Panc1 (cell line): ENCODE results near the gene GRPEL2. TPM values are rescaled to one million over a fixed set of nuclear protein-coding genes. Genes with fewer than 3 reads are reported as not detected.

Experiments
- ATAC-seq: fragments of 200-7000 bp; cut with Tn5 transposase; 2 replicates; pipeline ENCODE4 v1.9.1; 2020; ENCODE audit warnings: mild to moderate bottlenecking, moderate library complexity
- BruUV-seq: library from RNA; stranded (reverse); fragments of 400-500 nt; replicated peaks from 2 replicates; lab custom pipeline; 2021; lab: Mats Ljungman, UMichigan
- CTCF ChIA-PET: fragments of 300-600 bp; sonication (Branson Sonifier 250); formaldehyde crosslinking; loops from one replicate; lab custom pipeline; 2022; ENCODE audit warnings: antibody characterized with exemption; lab: Charles Lee
- POLR2A ChIA-PET: fragments of 300-600 bp; sonication (Branson Sonifier 250); formaldehyde crosslinking; loops from one replicate; lab custom pipeline; 2022; ENCODE audit warnings: antibody characterized with exemption; lab: Charles Lee
- DNase-seq: peaks from one replicate; pipeline ENCODE4 v3.0.0-alpha.2; 2010; ENCODE audit warnings: low read depth, low spot score
- H3K27ac ChIP-seq: 2 replicates; pipeline ENCODE4 v1.5.1; 2011; ENCODE audit warnings: mild to moderate bottlenecking, low read length, inconsistent platforms
- H3K27me3 ChIP-seq: fragments of 200-500 bp; sonication (Bioruptor generic); 2 replicates; pipeline ENCODE4 v1.6.0; 2014; ENCODE audit warnings: low read length, inconsistent platforms; ENCODE audit not compliant: control insufficient read depth, insufficient read depth
- H3K36me3 ChIP-seq: fragments of 200-500 bp; sonication (Bioruptor generic); 2 replicates; pipeline ENCODE4 v1.5.1; 2014; ENCODE audit warnings: inconsistent platforms, mild to moderate bottlenecking, low read length, moderate library complexity; ENCODE audit not compliant: control insufficient read depth, insufficient read depth
- H3K4me1 ChIP-seq: 2 replicates; pipeline ENCODE4 v1.5.1; 2011; ENCODE audit warnings: inconsistent platforms, mild to moderate bottlenecking, low read length, moderate library complexity; ENCODE audit not compliant: control insufficient read depth, insufficient read depth
- H3K4me3 ChIP-seq, 2 experiments: 2 replicates each; pipeline ENCODE4 v1.5.1; 2011 to 2012; ENCODE audit warnings: low read depth in 2 of 2, low read length in 2 of 2, mild to moderate bottlenecking in 2 of 2, inconsistent platforms in 1 of 2, moderate library complexity in 1 of 2
- H3K9me3 ChIP-seq: fragments of 200-500 bp; sonication (Bioruptor generic); 2 replicates; pipeline ENCODE4 v1.5.1; 2014; ENCODE audit warnings: low read depth, mild to moderate bottlenecking, inconsistent platforms, low read length, moderate library complexity; ENCODE audit not compliant: control insufficient read depth, insufficient read depth
- CTCF ChIP-seq: fragments of 450-650 bp; IDR thresholded peaks from 2 replicates; pipeline ENCODE4 v1.5.1; 2017; ENCODE audit warnings: mild to moderate bottlenecking
- POLR2AphosphoS5 ChIP-seq: IDR thresholded peaks from 2 replicates; pipeline ENCODE4 v1.6.1; 2012; ENCODE audit warnings: mild to moderate bottlenecking, low read depth, low read length, moderate library complexity
- SIN3A ChIP-seq: IDR thresholded peaks from 2 replicates; pipeline ENCODE4 v1.6.1; 2012; ENCODE audit warnings: low read depth, mild to moderate bottlenecking, low read length, moderate library complexity, borderline replicate concordance; ENCODE audit not compliant: insufficient read depth
- TCF7L2 ChIP-seq: IDR thresholded peaks from 2 replicates; pipeline ENCODE4 v1.6.1; 2011; ENCODE audit warnings: mild to moderate bottlenecking, low read depth, low read length, inconsistent platforms
- in situ Hi-C: cut with HindIII; loops from 2 replicates; pipeline ENCODE4 v1.10.0; 2016; ENCODE audit warnings: low sequenced_read_pairs, low pct_unique_long_range_greater_than_20kb
- intact Hi-C: fragments of 100-400 bp; cut with micrococcal nuclease; formaldehyde crosslinking; loops from one replicate; pipeline ENCODE4 v1.10.0; 2022; ENCODE audit not compliant: unreplicated experiment
- total RNA-seq: library from RNA; stranded (reverse); gene quantifications from one replicate; pipeline ENCODE4 v1.2.1, GENCODE V29; 2021; ENCODE audit not compliant: unreplicated experiment
- TF ChIP-seq, protein P1 (sequence below), 2 experiments: IDR thresholded peaks; 2 replicates each; pipeline ENCODE4 v1.6.1; 2011 to 2012; ENCODE audit warnings: low read depth in 2 of 2, control low read depth in 1 of 2, low read length in 1 of 2, mild to moderate bottlenecking in 1 of 2, moderate library complexity in 1 of 2; ENCODE audit not compliant: insufficient read depth in 1 of 2

Gene GRPEL2
- total RNA-seq, 1 experiment from 2014 or later: 30.1 TPM

DNA sequence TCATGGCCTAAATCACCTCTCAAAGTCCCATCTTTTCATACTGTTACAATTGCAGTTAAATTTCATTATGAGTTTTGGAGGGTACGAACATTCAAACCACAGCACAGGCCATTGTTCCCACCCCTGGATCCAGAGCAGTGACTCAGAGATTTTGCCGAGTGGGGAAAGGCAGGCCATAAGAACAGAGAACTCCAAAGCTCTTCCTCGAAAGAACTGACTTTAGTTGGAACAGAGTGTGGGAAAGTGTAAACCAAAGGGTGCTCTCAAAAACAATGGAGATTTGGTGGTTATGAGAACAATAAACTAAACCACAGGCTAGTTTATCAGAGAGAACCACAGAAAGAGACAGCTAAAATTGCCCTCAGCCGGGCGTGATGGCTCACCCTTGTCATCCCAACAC, 19.4 kb upstream of the GRPEL2 start:
- ATAC-seq: no peak
- DNase-seq: no peak
- no peak overlapping the region for H3K4me3 ChIP-seq
- H3K4me1 ChIP-seq: no peaks in the 10 kb centered on the region
- H3K27me3 ChIP-seq: no peaks in the 10 kb centered on the region
- BruUV-seq: no TSS peak
- POLR2A ChIA-PET: no interaction called here
- no peaks in the 10 kb centered on the region for H3K36me3 ChIP-seq
- no peak overlapping the region for H3K27ac ChIP-seq
- TF ChIP-seq, protein P1, sequence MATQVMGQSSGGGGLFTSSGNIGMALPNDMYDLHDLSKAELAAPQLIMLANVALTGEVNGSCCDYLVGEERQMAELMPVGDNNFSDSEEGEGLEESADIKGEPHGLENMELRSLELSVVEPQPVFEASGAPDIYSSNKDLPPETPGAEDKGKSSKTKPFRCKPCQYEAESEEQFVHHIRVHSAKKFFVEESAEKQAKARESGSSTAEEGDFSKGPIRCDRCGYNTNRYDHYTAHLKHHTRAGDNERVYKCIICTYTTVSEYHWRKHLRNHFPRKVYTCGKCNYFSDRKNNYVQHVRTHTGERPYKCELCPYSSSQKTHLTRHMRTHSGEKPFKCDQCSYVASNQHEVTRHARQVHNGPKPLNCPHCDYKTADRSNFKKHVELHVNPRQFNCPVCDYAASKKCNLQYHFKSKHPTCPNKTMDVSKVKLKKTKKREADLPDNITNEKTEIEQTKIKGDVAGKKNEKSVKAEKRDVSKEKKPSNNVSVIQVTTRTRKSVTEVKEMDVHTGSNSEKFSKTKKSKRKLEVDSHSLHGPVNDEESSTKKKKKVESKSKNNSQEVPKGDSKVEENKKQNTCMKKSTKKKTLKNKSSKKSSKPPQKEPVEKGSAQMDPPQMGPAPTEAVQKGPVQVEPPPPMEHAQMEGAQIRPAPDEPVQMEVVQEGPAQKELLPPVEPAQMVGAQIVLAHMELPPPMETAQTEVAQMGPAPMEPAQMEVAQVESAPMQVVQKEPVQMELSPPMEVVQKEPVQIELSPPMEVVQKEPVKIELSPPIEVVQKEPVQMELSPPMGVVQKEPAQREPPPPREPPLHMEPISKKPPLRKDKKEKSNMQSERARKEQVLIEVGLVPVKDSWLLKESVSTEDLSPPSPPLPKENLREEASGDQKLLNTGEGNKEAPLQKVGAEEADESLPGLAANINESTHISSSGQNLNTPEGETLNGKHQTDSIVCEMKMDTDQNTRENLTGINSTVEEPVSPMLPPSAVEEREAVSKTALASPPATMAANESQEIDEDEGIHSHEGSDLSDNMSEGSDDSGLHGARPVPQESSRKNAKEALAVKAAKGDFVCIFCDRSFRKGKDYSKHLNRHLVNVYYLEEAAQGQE (IDR thresholded peaks at IDR 0.05; ENCODE audit: insufficient read depth in 1 of 2, low read depth in 2 of 2, low read length in 1 of 2): no peak
- no peak for TF ChIP-seq SIN3A
- TF ChIP-seq TCF7L2: no peak
- TF ChIP-seq CTCF: no peak
- no peak for TF ChIP-seq POLR2AphosphoS5
- CTCF ChIA-PET: no interaction called here
- no peaks in the 10 kb centered on the region for H3K9me3 ChIP-seq
- intact Hi-C loops: no loop called here
- in situ Hi-C loops: no loop called here

DNA sequence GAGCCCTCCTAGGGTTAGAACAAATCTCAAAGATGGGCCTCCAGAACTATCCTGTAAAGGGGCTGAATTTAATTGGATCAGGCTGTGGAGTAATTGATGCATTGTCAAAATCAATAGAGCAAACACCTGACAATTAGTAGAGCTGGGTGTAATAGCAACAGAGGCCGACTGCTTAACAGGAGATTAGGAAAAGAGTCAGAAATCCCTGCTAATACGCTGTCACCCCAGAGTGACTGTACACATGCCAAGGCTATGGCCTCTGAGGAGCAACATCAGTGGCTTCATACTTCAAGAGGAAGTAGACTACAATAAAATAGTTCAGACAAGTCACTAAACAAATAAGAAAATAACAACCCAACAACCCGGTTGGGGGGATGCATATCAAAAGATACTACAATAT, 18.7 kb upstream of the GRPEL2 start:
- no TSS peak for BruUV-seq
- no peak for TF ChIP-seq TCF7L2
- TF ChIP-seq POLR2AphosphoS5: no peak
- no peak for TF ChIP-seq CTCF
- TF ChIP-seq, protein P1 (IDR thresholded peaks at IDR 0.05; ENCODE audit: insufficient read depth in 1 of 2, low read depth in 2 of 2, low read length in 1 of 2): no peak
- TF ChIP-seq SIN3A: no peak
- intact Hi-C loops (no loop called here), in situ Hi-C loops (no loop called here)
- Histone ChIP-seq H3K9me3 (no peaks in the 10 kb centered on the region), H3K27me3 (no peaks in the 10 kb centered on the region), H3K27ac (no peak overlapping the region), H3K36me3 (no peaks in the 10 kb centered on the region), H3K4me3 (no peak overlapping the region), H3K4me1 (no peaks in the 10 kb centered on the region)
- ATAC-seq (no peak), DNase-seq (no peak)
- CTCF ChIA-PET: no interaction called here
- POLR2A ChIA-PET: no interaction called here
